HG03342 (cell line): ENCODE measurements around the gene TMIGD1.

Source experiments
- ATAC-seq: cut with Tn5 transposase; IDR thresholded peaks from one replicate; pipeline ENCODE4 v1.9.1; 2021; ENCODE audit warnings: mild to moderate bottlenecking, moderate library complexity; ENCODE audit not compliant: unreplicated experiment

Gene TMIGD1, protein sequence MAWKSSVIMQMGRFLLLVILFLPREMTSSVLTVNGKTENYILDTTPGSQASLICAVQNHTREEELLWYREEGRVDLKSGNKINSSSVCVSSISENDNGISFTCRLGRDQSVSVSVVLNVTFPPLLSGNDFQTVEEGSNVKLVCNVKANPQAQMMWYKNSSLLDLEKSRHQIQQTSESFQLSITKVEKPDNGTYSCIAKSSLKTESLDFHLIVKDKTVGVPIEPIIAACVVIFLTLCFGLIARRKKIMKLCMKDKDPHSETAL

DNA sequence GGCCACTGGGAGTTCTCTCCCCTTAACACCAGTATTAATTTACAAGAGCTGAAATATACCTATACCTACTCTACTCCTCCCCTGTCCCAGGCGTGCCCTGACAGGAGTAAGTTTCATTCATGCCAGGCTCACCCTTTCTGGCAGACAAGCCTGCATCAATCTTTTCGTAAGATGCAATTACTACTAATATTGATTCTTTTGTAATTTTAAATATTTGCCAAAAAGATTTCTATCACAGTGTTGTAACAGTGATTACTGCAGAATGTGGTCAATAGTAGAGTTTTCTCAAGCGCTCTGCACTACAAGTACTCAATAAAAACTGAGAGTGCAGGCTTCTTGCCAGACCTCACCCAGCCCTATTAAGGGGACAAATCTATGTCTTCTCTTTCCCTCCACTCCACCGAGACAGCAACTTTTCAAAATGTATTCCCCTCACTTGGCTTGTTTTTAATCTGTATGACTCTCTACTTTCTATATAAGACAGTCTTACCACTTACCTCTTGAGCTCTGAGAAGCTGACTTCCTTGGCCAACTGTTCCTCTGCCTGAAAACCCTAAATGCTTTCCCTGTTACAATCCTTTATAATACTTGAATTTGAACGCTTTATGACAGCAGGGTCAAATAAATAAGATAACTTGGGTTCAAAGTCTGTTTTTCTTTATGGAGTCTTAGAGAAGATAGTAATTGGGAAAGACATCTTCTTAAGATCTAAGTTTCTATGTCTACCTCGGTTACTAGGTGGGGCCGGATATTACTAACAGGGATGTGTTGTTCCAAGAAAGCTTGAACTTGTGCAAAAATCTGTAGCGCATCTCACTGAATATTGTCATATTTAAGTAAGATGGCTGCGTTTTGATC lies at the start of gene TMIGD1:
TMIGD1 (minus strand) TSS at position 555 of the 858 bp plus-strand sequence. CDS start 1,924 bp downstream, outside the sequence.
- ATAC-seq: no peak

DNA sequence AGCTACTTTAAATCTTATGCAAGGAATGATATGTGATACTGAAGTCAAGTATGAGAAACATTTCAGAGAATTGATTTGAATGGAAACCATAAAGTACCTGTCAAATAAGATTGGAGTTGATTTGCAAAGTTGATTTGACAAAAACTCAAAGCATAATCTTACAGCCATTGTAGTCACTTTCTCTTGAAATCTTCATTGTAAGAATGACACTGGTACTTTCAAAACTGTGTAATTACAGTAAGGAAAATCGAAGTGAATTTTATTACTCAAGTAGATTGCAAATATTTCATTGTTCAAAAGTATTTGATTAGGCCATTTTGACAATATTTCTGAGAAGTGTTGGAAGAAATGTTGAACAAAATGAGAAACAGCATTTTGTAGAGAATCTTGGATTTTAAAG lies 48.5 kb upstream of the TMIGD1 start:
- ATAC-seq: no peak

DNA sequence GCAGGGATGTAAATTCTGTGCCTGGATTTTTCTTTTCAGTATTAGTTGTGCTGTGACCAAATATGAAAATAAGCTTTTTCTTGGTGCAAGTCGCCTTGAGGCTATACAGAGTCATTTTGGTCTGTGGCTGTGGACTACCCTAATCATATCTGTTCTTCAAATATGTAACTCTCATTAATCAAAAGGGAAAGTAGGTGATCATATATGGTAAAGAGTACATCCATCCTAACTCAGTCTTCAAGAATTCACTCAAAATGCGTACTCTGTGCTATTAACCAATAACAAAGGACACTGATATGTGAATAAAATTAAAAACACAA lies 47.4 kb upstream of the TMIGD1 start:
- ATAC-seq: no peak

DNA sequence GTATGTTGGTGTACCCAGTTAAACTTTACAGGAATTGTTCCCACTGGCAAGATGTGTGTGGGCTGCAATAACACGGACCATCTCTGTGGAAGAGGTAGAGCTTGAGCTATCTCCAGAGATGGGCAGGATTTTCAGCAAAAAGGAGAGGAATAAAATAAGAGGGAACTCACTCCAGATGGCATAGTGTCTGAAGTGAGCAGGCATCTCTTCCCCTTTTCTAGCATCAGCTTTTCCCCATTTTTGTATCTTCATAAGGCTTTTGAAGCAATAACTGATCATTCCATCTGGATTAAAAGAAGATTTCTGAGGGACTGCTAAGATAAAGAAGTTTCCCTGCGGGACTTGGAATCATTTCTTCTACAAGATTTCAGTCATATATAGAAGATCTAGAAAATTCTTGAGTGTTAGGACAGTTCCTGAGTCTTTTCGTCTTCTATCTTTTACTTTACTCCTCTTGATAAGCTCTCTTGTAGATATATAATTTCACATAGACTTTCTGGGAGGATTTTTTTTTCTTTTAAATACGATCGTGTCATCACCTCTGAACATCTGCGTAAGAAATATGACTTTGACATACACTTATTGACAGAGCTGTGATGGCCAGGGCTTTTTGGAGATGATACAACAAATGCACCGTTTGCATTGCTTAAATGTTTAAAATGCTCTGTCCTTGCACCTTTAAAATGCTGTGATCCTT lies 46.9 kb upstream of the TMIGD1 start:
- no peak for ATAC-seq

DNA sequence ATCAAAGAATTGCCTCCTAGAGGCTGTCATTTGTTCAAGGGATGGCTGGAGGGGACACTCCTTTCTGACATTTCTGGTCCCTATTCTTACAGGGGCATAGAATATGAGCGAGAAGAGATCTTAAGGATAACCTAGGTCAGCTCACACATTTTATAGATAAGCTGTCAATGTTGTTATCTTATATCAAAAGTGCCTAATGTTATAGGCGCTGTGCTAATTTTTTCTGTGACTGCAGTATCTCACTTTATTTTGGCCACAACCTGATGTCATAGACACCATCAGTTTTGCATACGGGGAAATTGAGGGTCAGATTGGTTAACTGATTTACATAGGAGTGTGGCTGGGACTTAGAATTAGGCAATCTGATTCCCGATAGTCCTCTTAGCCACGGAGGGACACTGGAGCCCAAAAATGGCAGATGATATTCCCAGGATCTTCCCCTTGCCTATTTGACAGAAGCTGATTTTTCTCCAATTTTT lies 46.1 kb upstream of the TMIGD1 start:
- ATAC-seq: no peak

DNA sequence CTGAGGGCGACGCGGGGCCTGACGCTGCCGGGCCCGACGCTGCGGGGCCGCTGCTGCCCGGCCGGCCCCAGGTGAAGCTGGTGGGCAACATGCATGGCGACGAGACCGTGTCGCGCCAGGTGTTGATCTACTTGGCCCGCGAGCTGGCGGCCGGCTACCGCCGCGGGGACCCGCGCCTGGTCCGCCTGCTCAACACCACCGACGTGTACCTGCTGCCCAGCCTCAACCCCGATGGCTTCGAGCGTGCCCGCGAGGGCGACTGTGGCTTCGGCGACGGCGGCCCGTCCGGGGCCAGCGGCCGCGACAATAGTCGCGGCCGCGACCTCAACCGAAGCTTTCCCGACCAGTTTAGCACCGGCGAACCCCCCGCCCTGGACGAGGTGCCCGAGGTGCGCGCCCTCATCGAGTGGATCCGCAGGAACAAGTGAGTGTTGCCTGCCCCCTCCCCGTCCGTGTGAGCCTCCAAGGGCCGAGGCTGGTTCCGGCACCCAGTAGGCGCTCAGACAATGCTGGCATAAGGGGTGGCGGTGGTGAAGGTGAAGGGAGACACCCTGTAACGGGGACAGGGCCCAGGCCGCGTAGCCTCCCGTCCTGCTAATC lies 45.5 kb upstream of the TMIGD1 start:
- ATAC-seq: peak; percentile 10

DNA sequence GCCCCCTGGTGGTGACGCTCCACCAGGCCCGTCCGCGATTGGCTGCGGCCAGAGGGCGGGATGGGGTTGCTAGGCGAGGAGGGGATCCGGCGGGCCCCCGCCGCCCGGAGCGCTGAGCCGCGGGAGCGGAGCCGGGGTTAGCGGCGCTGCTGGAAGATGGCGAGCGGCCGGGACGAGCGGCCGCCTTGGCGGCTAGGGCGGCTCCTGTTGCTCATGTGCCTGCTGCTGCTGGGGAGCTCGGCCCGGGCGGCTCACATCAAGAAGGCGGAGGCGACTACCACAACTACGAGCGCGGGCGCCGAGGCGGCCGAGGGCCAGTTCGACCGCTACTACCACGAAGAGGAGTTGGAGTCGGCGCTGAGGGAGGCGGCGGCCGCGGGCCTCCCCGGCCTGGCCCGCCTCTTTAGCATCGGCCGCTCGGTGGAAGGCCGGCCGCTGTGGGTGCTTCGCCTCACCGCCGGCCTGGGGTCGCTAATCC lies 45.0 kb upstream of the TMIGD1 start, which contains the start of gene CPD:
CPD (plus strand) TSS at position 103 of the 478 bp plus-strand sequence; CDS start at position 157, 54 bp downstream.
- ATAC-seq: peak; percentile 82

DNA sequence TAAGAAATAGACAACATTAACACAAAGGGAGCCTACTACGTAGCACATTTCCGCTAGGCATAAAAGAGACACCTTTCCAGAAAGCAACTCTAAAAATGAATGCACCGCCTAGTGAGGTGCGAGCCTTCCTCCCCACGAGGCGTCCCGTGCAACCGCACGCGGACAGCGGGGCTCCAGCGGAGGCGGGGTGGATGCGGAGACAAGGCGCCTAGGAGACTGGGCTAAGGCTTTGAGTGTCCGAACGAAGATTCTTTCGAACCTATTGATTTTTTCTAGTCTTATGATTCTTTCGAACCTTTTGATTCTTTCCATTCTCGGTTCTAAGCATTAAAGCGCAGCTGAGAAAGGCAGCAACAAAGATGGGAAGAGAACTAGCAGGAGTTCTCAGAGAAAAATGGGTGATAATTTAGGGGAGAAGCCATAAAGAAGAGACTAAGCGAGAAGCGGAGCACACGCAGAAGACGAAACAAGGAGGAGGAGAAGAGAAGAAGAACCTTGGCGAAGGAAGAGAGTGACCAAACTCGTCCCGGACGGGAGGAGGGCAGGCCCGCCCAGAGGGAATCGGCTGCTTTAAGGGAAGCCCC lies 44.5 kb upstream of the TMIGD1 start:
- peak; percentile 8 for ATAC-seq

DNA sequence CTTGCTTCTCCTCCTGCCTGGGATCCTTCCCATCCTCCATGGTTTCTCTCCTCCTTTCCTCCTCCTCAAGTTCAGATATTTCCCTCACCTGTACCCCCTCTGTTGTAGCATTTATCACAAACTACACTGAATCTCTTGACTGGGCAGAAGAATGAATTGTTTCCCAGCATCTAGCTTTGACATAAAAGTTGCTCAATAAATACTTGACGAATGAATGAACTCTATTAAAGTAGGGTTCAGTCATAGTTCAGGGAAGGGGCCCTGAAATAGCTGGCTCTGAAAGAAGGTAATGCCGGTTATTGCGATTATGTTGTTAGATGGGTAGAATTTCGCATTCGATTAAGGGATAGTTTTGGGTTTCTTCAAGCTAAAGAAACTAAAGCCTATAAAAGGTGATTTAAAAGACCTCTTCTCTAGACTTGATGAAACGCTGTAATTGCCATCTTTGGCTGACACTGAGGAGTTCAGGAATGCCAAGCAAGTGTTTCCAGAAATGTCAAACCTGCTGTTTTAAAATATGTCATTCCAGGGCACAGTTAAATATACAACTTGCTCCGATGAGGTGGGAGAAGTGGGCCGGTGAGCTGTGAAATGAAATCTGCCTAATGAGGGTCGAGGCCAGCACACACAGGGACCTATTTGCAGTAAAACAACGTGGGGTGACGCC lies 43.9 kb upstream of the TMIGD1 start:
- no peak for ATAC-seq

DNA sequence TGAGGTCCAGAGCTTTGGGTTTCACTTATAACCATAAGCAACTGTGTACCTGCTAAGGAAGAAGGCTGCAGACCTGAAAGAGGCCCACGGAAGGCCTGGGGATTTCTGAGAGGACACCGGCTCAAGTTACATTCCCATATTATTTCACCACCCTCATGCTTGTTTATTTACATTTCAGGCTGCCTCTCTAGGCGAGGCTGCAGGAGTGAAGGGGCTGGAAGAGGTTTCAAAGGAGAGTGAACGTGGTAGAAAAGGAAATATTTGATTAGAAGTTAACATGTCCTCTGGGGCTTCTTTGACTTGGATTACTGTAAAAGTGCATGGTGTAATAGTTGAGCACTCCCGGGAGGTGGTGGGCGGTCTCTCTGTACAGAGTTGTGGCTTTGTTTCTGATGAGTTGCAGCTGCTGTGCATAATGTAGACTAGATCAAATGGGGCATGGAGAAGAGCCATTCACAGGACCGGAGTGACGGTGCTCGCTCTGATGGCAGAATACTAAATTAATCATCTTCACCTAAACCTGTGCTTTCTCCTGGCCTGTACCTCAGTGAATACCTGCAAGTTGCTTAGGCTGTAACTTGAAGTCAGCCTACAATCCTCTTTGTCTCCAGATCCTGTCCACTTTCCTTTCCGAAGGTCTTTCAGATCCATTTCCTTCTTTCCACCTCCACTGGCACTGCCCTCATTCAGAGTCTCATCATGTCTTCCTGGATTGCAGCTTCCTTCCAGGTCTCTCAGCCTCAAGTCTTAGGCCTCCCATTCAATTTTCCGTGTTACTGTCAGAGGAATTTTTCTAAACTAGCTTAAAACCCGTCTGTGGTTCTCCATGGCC lies 43.0 kb upstream of the TMIGD1 start:
- ATAC-seq: no peak

DNA sequence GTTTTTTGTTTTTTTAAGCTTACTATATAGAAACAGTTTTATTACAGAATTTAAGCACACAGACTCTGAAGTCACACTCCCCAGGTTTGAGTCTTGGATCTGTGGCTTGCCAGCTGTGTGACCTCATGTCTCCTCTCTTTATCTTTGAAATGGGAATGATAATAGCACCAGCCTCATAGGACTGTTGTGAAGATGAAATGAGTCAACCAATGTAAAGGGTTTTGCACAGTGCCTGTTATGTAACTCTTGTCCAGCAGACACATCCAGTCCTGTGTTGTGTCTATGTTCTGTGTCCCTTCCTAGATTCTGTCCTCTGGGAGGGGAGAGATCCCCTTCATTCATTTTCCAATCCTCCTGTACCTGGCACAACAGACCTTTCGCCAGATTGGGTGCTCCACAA lies 41.8 kb upstream of the TMIGD1 start:
- ATAC-seq: no peak

DNA sequence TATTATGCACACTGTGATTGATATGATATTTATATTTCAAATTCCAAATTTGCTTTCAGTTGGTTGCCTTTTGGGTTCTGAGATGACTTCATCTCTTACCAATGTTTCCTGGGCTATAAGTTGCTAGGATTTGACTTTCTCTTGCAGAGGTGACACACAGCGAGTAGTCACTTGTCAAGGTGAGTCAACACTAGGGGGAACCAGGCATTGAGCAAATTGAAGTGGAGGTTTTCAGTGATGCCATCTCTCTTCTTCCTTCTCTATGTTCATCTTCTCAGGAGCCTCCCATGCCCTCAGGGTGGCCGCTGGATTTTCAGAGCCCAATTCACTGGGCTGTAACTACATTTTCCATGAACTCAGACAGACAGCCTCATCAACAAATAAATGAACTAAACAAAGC lies 38.9 kb upstream of the TMIGD1 start:
- no peak for ATAC-seq

DNA sequence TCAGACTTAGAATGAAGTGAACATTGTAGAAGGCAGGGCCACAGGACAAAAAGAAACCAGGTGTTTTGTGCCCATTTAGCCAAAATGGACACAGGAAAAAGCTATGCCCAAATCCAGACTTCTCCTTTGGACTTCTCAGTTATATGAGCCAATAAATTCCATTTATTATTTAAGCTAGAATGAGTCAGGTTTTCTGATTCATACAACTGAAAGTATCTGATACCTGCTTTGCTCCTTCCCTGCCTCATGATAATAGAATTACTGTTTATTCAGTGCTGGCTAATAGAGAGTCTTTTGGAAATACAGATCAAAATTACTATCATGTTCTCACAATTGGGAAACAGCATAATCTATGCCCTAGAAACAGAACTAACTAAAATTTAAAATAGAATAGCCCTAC lies 36.1 kb upstream of the TMIGD1 start:
- ATAC-seq: no peak

DNA sequence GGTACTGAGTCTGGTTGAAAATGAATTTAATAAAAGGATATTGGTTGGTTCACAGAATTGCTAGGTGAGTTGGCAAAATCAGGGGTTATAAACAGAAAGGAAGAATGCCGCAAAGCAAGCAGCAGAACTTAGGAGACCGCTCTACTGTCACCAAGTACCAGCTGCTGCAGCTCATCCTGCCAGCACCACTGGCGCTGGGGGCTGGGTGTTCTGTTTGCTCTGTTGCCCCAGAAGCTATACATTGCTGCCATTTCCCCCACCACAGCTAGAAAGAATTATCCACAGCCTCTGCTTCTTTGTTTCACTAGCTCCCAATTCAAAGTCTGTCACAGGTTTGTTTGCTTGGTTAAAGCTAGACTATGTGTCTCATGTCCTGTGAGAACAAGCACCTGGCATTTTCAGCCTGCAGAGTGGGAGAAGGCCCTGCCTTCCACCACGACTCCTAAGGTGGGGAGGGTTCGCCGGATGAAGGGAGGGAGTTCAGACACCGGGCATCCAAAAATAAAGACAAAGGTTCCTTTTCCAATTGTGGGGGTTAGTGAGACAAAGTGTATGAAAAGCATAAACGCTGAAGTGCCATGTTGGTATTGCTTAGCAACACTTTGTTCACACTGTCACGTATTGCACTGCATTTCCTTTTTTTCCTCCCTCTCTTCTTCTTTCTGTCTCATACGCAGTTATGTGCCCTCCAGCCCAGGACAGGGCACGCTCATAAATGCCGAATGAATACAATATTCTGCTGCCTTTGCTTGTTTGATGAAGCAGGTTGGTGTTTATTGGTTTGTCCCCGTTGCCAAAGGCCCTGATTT lies 35.3 kb upstream of the TMIGD1 start:
- no peak for ATAC-seq

DNA sequence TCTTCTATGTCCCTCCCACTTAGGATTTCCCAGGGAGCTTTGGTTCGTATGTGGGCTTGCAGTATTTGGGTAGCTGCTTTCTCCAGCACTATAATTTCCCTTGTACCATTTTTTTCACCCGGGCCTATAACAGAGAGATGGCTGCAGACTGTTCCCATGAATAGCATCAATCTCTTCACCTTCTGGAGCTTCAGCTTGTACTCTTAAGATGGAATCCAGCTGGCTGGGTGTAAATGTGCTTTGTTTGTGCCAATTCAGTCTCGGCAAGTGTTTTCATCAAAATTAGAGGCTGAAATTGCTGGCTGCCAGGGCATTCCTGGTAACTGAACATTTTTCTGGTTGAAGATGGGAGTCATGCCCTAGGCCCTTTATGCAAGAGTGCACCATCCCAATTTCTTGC lies 32.7 kb upstream of the TMIGD1 start:
- ATAC-seq: no peak

DNA sequence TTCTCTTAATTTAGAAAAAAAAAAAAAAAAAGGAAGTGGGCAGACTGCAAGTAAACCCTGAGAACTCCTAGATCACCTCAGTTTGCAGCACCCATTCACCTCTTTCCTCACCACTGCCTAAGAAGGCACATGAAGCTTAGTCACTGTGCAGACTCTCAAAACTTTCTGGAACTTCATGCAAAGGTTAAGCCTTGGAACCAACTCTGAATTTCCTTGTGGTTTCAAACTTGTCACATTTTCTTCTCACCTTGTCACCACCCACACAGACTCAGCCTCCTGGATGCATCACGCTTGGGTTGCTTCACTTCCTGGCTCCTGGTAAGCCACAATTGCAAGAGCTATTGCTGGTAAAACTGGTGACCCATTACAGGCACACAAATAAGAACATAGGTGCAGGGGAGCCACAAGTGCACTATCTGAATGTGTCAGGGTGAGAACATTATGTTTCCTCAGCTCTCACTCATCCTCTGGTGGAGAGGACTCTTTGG lies 29.9 kb upstream of the TMIGD1 start:
- ATAC-seq: peak; percentile 83

DNA sequence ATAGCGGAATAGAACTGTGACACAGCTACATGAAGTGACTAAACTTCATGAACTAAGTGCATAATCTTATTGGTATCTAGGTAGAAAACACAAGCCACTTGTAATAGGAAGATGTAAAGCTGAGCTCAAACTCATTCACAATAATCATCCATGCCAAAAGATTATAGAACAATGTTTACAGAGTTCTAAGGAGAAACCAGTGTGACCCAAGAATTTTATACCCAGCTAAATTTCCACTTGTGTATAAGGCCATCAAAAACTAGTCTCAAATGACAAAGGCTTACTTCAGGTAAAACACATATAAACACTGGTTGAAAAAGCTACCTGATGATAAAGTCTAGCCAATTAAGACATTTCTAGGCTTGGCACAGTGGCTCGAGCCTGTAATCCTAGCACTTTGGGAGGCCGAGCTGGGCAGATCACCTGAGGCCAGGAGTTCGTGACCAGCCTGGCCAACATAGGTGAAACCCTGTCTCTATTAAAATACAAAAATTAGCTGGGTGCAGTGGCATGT lies 28.0 kb upstream of the TMIGD1 start:
- ATAC-seq: no peak
